NB4 (cell line): ENCODE data around the gene ACOT12.
"Not testable (repeated sequence)": the region's sequence is repeated elsewhere in the genome, so short reads cannot be mapped to it uniquely, and the experiment has no call there.

Experiments
- DNase-seq: peaks from one replicate; pipeline ENCODE4 v3.0.0; 2010; ENCODE audit warnings: low read depth
- H3K4me3 ChIP-seq: one replicate; pipeline ENCODE4 v1.5.1; 2011; ENCODE audit warnings: mild to moderate bottlenecking, low read depth, low read length, moderate library complexity
- CTCF ChIP-seq: IDR thresholded peaks from one replicate; pipeline ENCODE4 v1.5.1; 2012; ENCODE audit warnings: low read depth, low read length
- MAX ChIP-seq: IDR thresholded peaks from 2 replicates; pipeline ENCODE4 v1.6.1; 2011; ENCODE audit warnings: low read depth, low read length
- MYC ChIP-seq: IDR thresholded peaks from 2 replicates; pipeline ENCODE4 v1.6.1; 2011; ENCODE audit warnings: low read depth, low read length
- POLR2A ChIP-seq: IDR thresholded peaks from 2 replicates; pipeline ENCODE4 v1.6.1; 2011; ENCODE audit warnings: mild to moderate bottlenecking; ENCODE audit not compliant: insufficient read length; ENCODE audit errors: extremely low read depth

The ACOT12 gene

GRCh38 chr5:81345411-81346003 is 48.4 kb downstream of the ACOT12 start:
- no peak for DNase-seq
- TF ChIP-seq CTCF, result no peak
- no peak for TF ChIP-seq MAX
- no peak for TF ChIP-seq MYC
- no peak for TF ChIP-seq POLR2A
- H3K4me3 ChIP-seq, result no peak overlapping the region

- DNase-seq, result no peak
- TF ChIP-seq CTCF (no peak), MAX (no peak), MYC (no peak), POLR2A (no peak)
These were observed 49.2 kb downstream of the ACOT12 start for GRCh38 chr5:81344736-81345135.

GRCh38 chr5:81338213-81338612 is 55.7 kb downstream of the ACOT12 start:
- DNase-seq, H3K4me3 ChIP-seq: not testable (repeated sequence)

More at GRCh38 chr5:81344736-81345135, 49.2 kb downstream of the ACOT12 start:
- H3K4me3 ChIP-seq, result no peak overlapping the region

GRCh38 chr5:81337803-81338202 is 56.1 kb downstream of the ACOT12 start:
- no peak overlapping the region for H3K4me3 ChIP-seq
- no peak for TF ChIP-seq POLR2A
- TF ChIP-seq MYC, result no peak
- TF ChIP-seq MAX, result no peak
- no peak for TF ChIP-seq CTCF
- DNase-seq, result no peak

- no peak overlapping the region for H3K4me3 ChIP-seq
- no peak for TF ChIP-seq POLR2A
- TF ChIP-seq MYC, result no peak
- TF ChIP-seq CTCF, result no peak
- no peak for TF ChIP-seq MAX
- DNase-seq, result no peak
These were observed 57.4 kb downstream of the ACOT12 start for GRCh38 chr5:81336556-81336955.

- TF ChIP-seq POLR2A (no peak), CTCF (no peak), MAX (no peak), MYC (no peak)
- no peak for DNase-seq
- no peak overlapping the region for H3K4me3 ChIP-seq
These were observed 58.0 kb downstream of the ACOT12 start for GRCh38 chr5:81335946-81336345.
